ENCODE measurements around the gene EGLN2. TPM values are rescaled to one million over a fixed set of nuclear protein-coding genes. Genes with fewer than 3 reads are reported as not detected.
A peak's percentile ranks its signal among the peaks of the same experiment; 100 is the strongest.
"Not testable (repeated sequence)": the region's sequence is repeated elsewhere in the genome, so short reads cannot be mapped to it uniquely, and the experiment has no call there.

EGLN2 gene
- total RNA-seq, 2 experiments from 2014 or later: 158 to 159 TPM

- Mint-ChIP-seq H3K9me3 (no peaks in the 10 kb centered on the region), H3K27me3 (no peaks in the 10 kb centered on the region), H3K4me1 (peaks cover 34% of the 10 kb centered on the region), H3K27ac (peak within 1 kb of the TSS; percentile 98), H3K36me3 (peaks cover 21% of the 10 kb centered on the region), H3K4me3 (peak within 1 kb of the TSS; percentile 98)
- DNase-seq (peak; percentile 100), ATAC-seq (ENCODE audit: low read depth) (peak; percentile 81)
- POLR2A ChIA-PET: interaction anchor here (0.5 to 4.4 kb wide), 27 partner anchors 8 to 1106 kb away, joined by 3 to 92 read pairs (median 6); partner anchors contain the start of genes ACTMAP, COQ8B, EGLN2 and ITPKC
Observed at GRCh38 chr19:40777937-40778705, 20.9 kb upstream of the EGLN2 start, which contains the start of gene RAB4B. Gene RAB4B, plus strand, starts transcription at chr19:40778247. Its CDS starts 129 bp downstream, at chr19:40778376.

- Mint-ChIP-seq H3K27ac (peak overlapping the region; percentile 98), H3K27me3 (no peaks in the 10 kb centered on the region), H3K4me1 (peaks cover 34% of the 10 kb centered on the region), H3K36me3 (peaks cover 24% of the 10 kb centered on the region), H3K4me3 (peak overlapping the region; percentile 98), H3K9me3 (no peaks in the 10 kb centered on the region)
- ATAC-seq (ENCODE audit: low read depth) (no peak), DNase-seq (no peak)
- POLR2A ChIA-PET: interaction anchor here (0.6 to 4.4 kb wide), 21 partner anchors 9 to 1106 kb away, joined by 3 to 92 read pairs (median 9); partner anchors contain the start of genes ACTMAP, COQ8B, EGLN2 and ITPKC
Observed at GRCh38 chr19:40778706-40779284, 20.2 kb upstream of the EGLN2 start.

GRCh38 chr19:40780582-40780981 lies 18.4 kb upstream of the EGLN2 start:
- POLR2A ChIA-PET: no interaction called here
- Mint-ChIP-seq H3K27me3 (no peaks in the 10 kb centered on the region), H3K4me3 (no peak overlapping the region), H3K36me3 (peaks cover 26% of the 10 kb centered on the region), H3K27ac (peak overlapping the region; percentile 76), H3K9me3 (no peaks in the 10 kb centered on the region), H3K4me1 (peaks cover 36% of the 10 kb centered on the region)
- no peak for ATAC-seq (ENCODE audit: low read depth)
- DNase-seq: no peak

- no peaks in the 10 kb centered on the region for H3K9me3 Mint-ChIP-seq
- H3K4me3 Mint-ChIP-seq: no peak overlapping the region
- peaks cover 34% of the 10 kb centered on the region for H3K4me1 Mint-ChIP-seq
- DNase-seq: no peak
- no peak for ATAC-seq (ENCODE audit: low read depth)
- H3K36me3 Mint-ChIP-seq: peaks cover 24% of the 10 kb centered on the region
- POLR2A ChIA-PET: no interaction called here
- H3K27me3 Mint-ChIP-seq: no peaks in the 10 kb centered on the region
- no peak overlapping the region for H3K27ac Mint-ChIP-seq
Observed at GRCh38 chr19:40781140-40781539, 17.9 kb upstream of the EGLN2 start.

DNA sequence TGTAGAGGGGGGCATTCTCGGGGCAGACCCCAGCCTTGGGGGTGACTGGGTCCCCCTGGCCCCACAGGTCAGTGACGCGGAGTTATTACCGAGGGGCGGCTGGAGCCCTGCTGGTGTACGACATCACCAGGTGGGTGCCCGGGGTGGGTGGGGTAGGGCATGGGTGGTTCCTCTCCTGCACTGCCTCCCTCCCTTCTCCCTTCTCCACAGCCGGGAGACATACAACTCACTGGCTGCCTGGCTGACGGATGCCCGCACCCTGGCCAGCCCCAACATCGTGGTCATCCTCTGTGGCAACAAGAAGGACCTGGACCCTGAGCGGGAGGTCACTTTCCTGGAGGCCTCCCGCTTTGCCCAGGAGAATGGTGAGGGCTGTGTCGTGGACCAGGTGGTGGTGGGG lies 15.3 kb upstream of the EGLN2 start:
- Mint-ChIP-seq H3K27me3 (no peaks in the 10 kb centered on the region), H3K36me3 (peaks cover 23% of the 10 kb centered on the region), H3K9me3 (no peaks in the 10 kb centered on the region), H3K4me1 (peaks cover 20% of the 10 kb centered on the region), H3K4me3 (no peak overlapping the region), H3K27ac (no peak overlapping the region)
- POLR2A ChIA-PET: no interaction called here
- DNase-seq (no peak), ATAC-seq (ENCODE audit: low read depth) (no peak)

GRCh38 chr19:40784146-40784545 lies 14.8 kb upstream of the EGLN2 start:
- ATAC-seq (ENCODE audit: low read depth); DNase-seq; H3K4me3 Mint-ChIP-seq; H3K27ac Mint-ChIP-seq; H3K27me3 Mint-ChIP-seq; H3K9me3 Mint-ChIP-seq: not testable (repeated sequence)
- H3K4me1 Mint-ChIP-seq: peaks cover 18% of the 10 kb centered on the region
- POLR2A ChIA-PET: interaction anchor here (1.0 kb wide), 1 partner anchor 14 kb away, joined by 3 read pairs; the partner anchor contains the start of gene EGLN2
- peaks cover 22% of the 10 kb centered on the region for H3K36me3 Mint-ChIP-seq

- ATAC-seq (ENCODE audit: low read depth) (peak; percentile 33), DNase-seq (no peak)
- H3K36me3 Mint-ChIP-seq: peaks cover 25% of the 10 kb centered on the region
- no peaks in the 10 kb centered on the region for H3K9me3 Mint-ChIP-seq
- peaks cover 16% of the 10 kb centered on the region for H3K4me1 Mint-ChIP-seq
- H3K27me3 Mint-ChIP-seq: no peaks in the 10 kb centered on the region
- POLR2A ChIA-PET: interaction anchor here (1.7 kb wide), 1 partner anchor 34 kb away, joined by 4 read pairs; no protein-coding TSS in a partner anchor
- H3K4me3 Mint-ChIP-seq: no peak overlapping the region
- peak overlapping the region; percentile 70 for H3K27ac Mint-ChIP-seq
Observed at GRCh38 chr19:40785526-40785925, 13.5 kb upstream of the EGLN2 start.

DNA sequence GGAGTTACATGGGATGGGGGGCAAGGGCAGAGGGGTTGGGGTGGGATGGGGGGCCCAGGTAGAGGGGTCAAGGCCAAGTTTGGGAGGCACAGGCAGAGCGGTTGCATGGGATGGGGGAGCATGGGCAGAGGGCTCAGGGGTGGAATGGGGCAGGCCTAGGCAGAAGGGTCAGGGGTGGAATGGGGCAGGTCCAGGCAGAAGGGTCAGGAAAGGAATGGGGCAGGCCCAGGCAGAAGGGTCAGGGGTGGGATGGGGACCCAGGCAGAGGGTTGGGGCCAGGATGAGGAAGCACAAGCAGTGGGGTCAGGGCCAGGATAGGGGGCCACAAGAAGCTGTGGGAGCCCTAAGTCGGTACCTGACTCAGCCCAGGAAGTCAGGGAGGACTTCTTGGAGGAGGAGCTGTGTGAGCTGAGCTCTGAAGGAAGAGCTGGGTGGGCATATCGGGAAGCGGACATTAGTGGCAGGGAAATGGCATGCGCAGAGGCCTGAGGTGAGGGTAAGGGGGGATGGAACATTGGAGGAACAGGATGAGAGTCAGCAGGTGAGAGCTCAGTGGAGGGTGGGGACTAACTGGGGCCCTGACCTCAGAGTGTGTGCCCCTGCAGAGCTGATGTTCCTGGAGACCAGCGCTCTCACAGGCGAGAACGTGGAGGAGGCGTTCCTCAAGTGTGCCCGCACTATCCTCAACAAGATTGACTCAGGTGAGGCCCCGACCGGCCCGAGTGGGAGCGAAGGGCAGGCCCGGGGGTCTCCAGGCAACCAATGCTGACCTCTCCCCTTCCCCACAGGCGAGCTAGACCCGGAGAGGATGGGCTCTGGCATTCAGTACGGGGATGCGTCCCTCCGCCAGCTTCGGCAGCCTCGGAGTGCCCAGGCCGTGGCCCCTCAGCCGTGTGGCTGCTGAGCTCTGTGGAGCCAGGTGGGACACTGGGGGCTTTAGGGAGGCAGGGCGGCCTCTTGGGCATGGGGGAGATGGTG lies 12.6 kb upstream of the EGLN2 start:
- H3K4me3 Mint-ChIP-seq: no peak overlapping the region
- H3K27me3 Mint-ChIP-seq: no peaks in the 10 kb centered on the region
- no peak for DNase-seq
- peaks cover 12% of the 10 kb centered on the region for H3K4me1 Mint-ChIP-seq
- H3K9me3 Mint-ChIP-seq: no peaks in the 10 kb centered on the region
- H3K36me3 Mint-ChIP-seq: peaks cover 23% of the 10 kb centered on the region
- no peak for ATAC-seq (ENCODE audit: low read depth)
- H3K27ac Mint-ChIP-seq: peak overlapping the region; percentile 70
- POLR2A ChIA-PET: interaction anchor here (1.2 to 2.7 kb wide), 3 partner anchors 8 to 35 kb away, joined by 4 to 11 read pairs (median 5); partner anchors contain the start of genes EGLN2 and RAB4B

DNA sequence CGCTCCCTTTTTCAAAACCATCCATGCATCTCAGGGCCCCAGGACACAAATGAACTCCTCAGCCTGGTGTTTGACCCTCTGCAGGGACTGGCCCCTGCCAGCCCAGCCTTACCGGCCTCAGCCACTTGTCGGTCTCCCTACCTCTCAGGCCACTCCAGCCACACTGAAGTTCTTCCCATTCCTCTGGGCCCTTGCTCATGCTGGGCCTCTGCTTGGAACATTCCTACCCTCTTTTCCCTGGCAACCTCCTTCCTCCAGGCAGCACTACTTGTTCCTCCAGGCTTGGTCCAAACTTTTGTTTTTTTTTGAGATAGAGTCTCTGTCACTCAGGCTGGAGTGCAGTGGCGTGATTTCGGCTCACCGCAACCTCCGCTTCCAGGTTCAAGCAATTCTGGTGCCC lies 7.6 kb upstream of the EGLN2 start:
- DNase-seq: no peak
- no peaks in the 10 kb centered on the region for H3K27me3 Mint-ChIP-seq
- H3K4me3 Mint-ChIP-seq: no peak overlapping the region
- peaks cover 11% of the 10 kb centered on the region for H3K4me1 Mint-ChIP-seq
- no peak overlapping the region for H3K27ac Mint-ChIP-seq
- no peak for ATAC-seq (ENCODE audit: low read depth)
- POLR2A ChIA-PET: interaction anchor here (2.3 kb wide), 1 partner anchor 13 kb away, joined by 10 read pairs; the partner anchor contains the start of gene RAB4B
- H3K9me3 Mint-ChIP-seq: no peaks in the 10 kb centered on the region
- H3K36me3 Mint-ChIP-seq: peaks cover 18% of the 10 kb centered on the region

DNA sequence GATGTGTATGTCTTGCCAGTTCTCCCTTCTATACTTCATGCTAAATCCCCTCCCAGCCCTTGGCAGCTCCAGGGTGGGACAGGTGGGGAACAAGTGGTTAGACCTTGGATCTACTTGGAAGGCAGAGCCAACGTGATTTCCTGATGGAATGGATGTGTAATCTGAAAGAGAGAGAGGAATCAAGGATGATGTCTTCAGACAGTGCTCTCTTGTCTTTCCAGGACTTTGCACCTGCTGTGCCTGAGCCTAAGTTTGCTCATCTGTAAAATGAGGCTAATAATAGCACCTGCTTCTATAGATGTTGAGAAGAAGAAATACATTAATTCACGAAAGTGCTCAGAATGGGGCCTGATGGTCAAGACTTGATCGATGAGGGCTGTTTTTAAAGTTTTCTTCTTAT lies 7.0 kb upstream of the EGLN2 start:
- ATAC-seq (ENCODE audit: low read depth) (no peak), DNase-seq (no peak)
- POLR2A ChIA-PET: interaction anchor here (2.3 kb wide), 1 partner anchor 14 kb away, joined by 10 read pairs; the partner anchor contains the start of gene RAB4B
- Mint-ChIP-seq H3K36me3 (peaks cover 18% of the 10 kb centered on the region), H3K27ac (peak overlapping the region; percentile 48), H3K4me3 (no peak overlapping the region), H3K9me3 (no peaks in the 10 kb centered on the region), H3K4me1 (peaks cover 11% of the 10 kb centered on the region), H3K27me3 (no peaks in the 10 kb centered on the region)

DNA sequence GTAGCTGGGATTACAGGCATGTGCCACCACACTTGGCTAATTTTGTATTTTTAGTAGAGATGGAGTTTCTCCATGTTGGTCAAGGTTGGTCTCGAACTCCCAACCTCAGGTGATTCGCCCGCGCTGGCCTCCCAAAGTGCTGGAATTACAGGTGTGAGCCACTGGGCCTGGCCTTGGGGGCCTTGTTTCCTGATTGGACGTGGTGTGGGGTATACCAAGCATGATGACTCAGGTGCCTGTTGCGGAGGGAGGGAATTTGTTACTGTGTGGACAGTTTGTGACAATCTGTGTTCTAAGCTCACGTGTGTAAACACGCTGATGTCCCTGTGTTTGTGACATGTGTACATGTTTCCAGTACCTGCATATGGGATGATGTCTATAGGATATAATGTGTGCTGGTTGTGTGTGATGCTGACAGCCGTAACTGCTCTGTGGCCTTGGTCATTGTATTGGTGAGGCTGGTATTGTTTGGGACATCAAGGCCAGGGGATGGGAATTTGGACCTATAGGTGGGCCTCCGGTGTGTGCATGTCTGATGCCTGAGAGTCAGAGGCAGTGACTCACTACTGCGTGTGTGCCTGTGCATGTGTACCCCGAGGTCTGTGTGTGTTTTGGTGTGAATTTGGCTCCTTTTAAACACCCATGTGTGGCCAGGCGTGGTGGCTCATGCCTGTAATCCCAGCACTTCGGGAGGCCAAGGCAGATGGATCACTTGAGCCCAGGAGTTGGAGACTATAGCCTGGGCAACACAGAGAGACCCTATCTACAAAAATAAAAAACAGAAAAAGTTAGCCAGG lies 1.6 kb upstream of the EGLN2 start:
- POLR2A ChIA-PET: interaction anchor here (1.5 to 6.0 kb wide), 5 partner anchors 9 to 134 kb away, joined by 4 to 79 read pairs (median 7); partner anchors contain the start of genes ACTMAP, RAB4B and SNRPA
- DNase-seq (no peak), ATAC-seq (ENCODE audit: low read depth) (no peak)
- Mint-ChIP-seq H3K4me1 (peaks cover 31% of the 10 kb centered on the region), H3K4me3 (peak overlapping the region; percentile 93), H3K27ac (peak overlapping the region; percentile 97), H3K27me3 (no peaks in the 10 kb centered on the region), H3K36me3 (peaks cover 22% of the 10 kb centered on the region), H3K9me3 (no peaks in the 10 kb centered on the region)
